ENCODE data around the gene USO1. TPM values are rescaled to one million over a fixed set of nuclear protein-coding genes. Genes with fewer than 3 reads are reported as not detected.

USO1 gene, protein sequence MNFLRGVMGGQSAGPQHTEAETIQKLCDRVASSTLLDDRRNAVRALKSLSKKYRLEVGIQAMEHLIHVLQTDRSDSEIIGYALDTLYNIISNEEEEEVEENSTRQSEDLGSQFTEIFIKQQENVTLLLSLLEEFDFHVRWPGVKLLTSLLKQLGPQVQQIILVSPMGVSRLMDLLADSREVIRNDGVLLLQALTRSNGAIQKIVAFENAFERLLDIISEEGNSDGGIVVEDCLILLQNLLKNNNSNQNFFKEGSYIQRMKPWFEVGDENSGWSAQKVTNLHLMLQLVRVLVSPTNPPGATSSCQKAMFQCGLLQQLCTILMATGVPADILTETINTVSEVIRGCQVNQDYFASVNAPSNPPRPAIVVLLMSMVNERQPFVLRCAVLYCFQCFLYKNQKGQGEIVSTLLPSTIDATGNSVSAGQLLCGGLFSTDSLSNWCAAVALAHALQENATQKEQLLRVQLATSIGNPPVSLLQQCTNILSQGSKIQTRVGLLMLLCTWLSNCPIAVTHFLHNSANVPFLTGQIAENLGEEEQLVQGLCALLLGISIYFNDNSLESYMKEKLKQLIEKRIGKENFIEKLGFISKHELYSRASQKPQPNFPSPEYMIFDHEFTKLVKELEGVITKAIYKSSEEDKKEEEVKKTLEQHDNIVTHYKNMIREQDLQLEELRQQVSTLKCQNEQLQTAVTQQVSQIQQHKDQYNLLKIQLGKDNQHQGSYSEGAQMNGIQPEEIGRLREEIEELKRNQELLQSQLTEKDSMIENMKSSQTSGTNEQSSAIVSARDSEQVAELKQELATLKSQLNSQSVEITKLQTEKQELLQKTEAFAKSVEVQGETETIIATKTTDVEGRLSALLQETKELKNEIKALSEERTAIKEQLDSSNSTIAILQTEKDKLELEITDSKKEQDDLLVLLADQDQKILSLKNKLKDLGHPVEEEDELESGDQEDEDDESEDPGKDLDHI
- 47.8 to 75.4 TPM (median 54.2 TPM) in 3 replicates for polyA plus RNA-seq
- 39.1 TPM for polyA plus RNA-seq (2011; ENCODE audit: low read depth)
- 28.7 and 59.2 TPM in 2 replicates for polyA plus RNA-seq (2011; cell fraction: cytosol; rRNA removed)
- polyA plus RNA-seq (2011; cell fraction: nucleus; rRNA removed), result 61.2 and 84.8 TPM in 2 replicates
- polyA plus RNA-seq (2012; ENCODE audit: low replicate concordance), result 31.9 and 45.9 TPM in 2 replicates
- polyA minus RNA-seq, result 15.2 to 48.5 TPM (median 33.1 TPM) in 3 replicates
- polyA minus RNA-seq (2011; cell fraction: cytosol; rRNA and poly(A)+ RNA removed), result 30.9 TPM
- polyA minus RNA-seq (2011; cell fraction: nucleus; rRNA and poly(A)+ RNA removed), result 38.6 and 75.3 TPM in 2 replicates

DNA sequence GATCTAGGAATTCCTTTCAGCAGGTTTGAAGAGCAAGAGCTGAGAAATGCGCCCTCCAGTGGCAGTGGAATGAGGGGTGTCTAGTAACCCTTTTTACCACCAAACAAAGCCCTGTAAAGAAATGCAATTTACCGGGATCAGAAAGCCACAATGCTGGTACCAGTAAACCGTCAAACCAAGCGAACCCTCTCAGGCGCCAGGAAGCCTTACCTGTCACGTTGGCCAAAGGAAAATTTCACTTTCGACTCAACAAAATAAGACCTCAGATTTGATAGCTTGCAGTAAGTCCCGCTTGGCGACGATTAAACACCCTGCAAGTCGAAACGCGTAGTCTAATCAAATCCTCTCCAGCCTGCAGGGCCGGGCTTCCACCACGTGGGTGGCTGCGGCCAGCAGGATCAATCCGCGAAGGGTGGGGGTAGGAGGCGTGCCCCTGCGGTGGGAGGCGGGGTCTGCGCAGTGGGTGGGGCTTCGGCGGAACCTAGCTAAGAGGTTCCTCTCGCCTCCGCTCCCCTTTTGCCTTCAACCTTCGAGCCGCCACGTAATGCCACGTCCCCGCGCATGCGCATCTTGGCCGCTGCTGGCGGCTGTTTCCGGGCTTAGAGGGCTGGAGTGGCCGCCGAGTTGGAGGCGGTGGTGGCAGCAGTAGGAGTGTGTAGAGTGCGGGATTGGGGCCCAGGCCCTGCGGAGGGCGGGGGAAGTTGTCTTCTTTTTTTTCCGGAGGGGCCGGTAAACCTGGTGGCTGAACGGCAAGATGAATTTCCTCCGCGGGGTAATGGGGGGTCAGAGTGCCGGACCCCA is at the start of gene USO1:
USO1 (plus strand) TSS at position 512 of the 801 bp plus-strand sequence; CDS start at position 755, 243 bp downstream.
- no peak for TF ChIP-seq EZH2 (IDR thresholded peaks at IDR 0.05; ENCODE audit: low read length)
- TF ChIP-seq, protein P1, sequence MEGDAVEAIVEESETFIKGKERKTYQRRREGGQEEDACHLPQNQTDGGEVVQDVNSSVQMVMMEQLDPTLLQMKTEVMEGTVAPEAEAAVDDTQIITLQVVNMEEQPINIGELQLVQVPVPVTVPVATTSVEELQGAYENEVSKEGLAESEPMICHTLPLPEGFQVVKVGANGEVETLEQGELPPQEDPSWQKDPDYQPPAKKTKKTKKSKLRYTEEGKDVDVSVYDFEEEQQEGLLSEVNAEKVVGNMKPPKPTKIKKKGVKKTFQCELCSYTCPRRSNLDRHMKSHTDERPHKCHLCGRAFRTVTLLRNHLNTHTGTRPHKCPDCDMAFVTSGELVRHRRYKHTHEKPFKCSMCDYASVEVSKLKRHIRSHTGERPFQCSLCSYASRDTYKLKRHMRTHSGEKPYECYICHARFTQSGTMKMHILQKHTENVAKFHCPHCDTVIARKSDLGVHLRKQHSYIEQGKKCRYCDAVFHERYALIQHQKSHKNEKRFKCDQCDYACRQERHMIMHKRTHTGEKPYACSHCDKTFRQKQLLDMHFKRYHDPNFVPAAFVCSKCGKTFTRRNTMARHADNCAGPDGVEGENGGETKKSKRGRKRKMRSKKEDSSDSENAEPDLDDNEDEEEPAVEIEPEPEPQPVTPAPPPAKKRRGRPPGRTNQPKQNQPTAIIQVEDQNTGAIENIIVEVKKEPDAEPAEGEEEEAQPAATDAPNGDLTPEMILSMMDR (optimal IDR thresholded peaks at IDR 0.05 in 1 of 3, IDR thresholded peaks at IDR 0.05 in 1 of 3, conservative IDR thresholded peaks at IDR 0.05 in 1 of 3; ENCODE audit: extremely low read depth in 1 of 3, insufficient read depth in 2 of 3, low read length in 3 of 3), result peak; percentile 72 to 82 (median 79)
- Histone ChIP-seq H3K9me1 (ENCODE audit: control insufficient read depth, extremely low read depth, insufficient read depth, low read length) (no peaks in the 10 kb centered on the region), H3K4me3 (ENCODE audit: control insufficient read depth in 2 of 3, extremely low read depth in 1 of 3, insufficient read depth in 2 of 3, low read depth in 1 of 3, low read length in 3 of 3) (peak within 1 kb of the TSS; percentile 95 to 100 (median 96)), H2AFZ (ENCODE audit: control insufficient read depth, low read length) (peak within 1 kb of the TSS; percentile 98), H3K4me2 (ENCODE audit: control insufficient read depth, extremely low read depth, insufficient read depth, low read depth, low read length) (peak within 1 kb of the TSS; percentile 98), H4K20me1 (ENCODE audit: control insufficient read depth, extremely low read depth, insufficient read depth, low read length) (no peaks in the 10 kb centered on the region), H3K27me3 (ENCODE audit: control insufficient read depth, extremely low read depth, insufficient read depth, low read length) (no peaks in the 10 kb centered on the region), H3K9me3 (ENCODE audit: control insufficient read depth, low read depth, low read length) (no peaks in the 10 kb centered on the region), H3K27ac (ENCODE audit: control insufficient read depth, insufficient read depth, low read length) (peak within 1 kb of the TSS; percentile 94), H3K9ac (ENCODE audit: control insufficient read depth, extremely low read depth, insufficient read depth, low read length) (peak within 1 kb of the TSS; percentile 95), H3K36me3 (ENCODE audit: control insufficient read depth in 2 of 2, extremely low read depth in 1 of 2, insufficient read depth in 2 of 2, low read length in 2 of 2) (no peaks in the 10 kb centered on the region), H3K79me2 (ENCODE audit: control insufficient read depth, insufficient read depth, low read length) (peaks cover 46% of the 10 kb centered on the region), H3K4me1 (ENCODE audit: control insufficient read depth, extremely low read depth, insufficient read depth, low read length) (peaks cover 22% of the 10 kb centered on the region)
- FAIRE-seq (peak; percentile 92), DNase-seq (ENCODE audit: low read depth, low spot score) (peak; percentile 96)
- dilution Hi-C loops (cut with MboI; ENCODE audit: extremely low pct_ligation_motif_present, low sequenced_read_pairs), result no loop called here

DNA sequence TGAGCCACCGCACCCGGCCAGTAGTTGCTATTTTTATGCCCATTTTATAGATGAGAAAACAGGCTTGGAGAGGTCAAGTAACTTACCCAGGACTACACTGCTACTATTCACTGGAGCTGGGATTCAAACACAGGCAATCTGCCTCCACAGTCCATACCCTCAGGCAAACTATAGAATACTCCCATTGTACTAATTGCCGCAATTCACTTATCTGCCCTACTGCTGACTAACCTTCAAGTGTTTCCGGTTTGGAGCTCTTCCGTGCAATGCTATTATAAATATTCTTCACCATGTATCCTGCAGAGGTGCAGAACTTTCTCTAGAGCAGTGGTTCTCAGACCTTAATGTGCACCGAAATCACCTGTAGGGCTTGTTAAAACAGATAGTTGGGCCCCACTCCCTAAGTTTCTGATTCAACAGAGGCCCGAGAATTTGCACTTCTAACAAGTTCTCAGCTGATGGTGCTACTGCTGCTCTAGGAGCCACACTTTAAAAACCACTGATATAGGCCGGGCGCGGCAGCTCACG is 49.3 kb upstream of the USO1 start:
- DNase-seq (ENCODE audit: low read depth, low spot score) (no peak), FAIRE-seq (no peak)

More for the DNA sequence above, 49.3 kb upstream of the USO1 start:
- Histone ChIP-seq H3K9me3 (ENCODE audit: control insufficient read depth, low read depth, low read length) (no peaks in the 10 kb centered on the region), H3K79me2 (ENCODE audit: control insufficient read depth, insufficient read depth, low read length) (peaks cover 30% of the 10 kb centered on the region), H3K36me3 (ENCODE audit: control insufficient read depth in 2 of 2, extremely low read depth in 1 of 2, insufficient read depth in 2 of 2, low read length in 2 of 2) (no peaks in the 10 kb centered on the region), H3K27ac (ENCODE audit: control insufficient read depth, insufficient read depth, low read length) (no peak overlapping the region), H3K4me3 (ENCODE audit: control insufficient read depth in 2 of 3, extremely low read depth in 1 of 3, insufficient read depth in 2 of 3, low read depth in 1 of 3, low read length in 3 of 3) (no peak overlapping the region), H3K4me1 (ENCODE audit: control insufficient read depth, extremely low read depth, insufficient read depth, low read length) (peaks cover 21% of the 10 kb centered on the region), H4K20me1 (ENCODE audit: control insufficient read depth, extremely low read depth, insufficient read depth, low read length) (no peaks in the 10 kb centered on the region), H2AFZ (ENCODE audit: control insufficient read depth, low read length) (no peak overlapping the region), H3K4me2 (ENCODE audit: control insufficient read depth, extremely low read depth, insufficient read depth, low read depth, low read length) (no peak overlapping the region), H3K9me1 (ENCODE audit: control insufficient read depth, extremely low read depth, insufficient read depth, low read length) (no peaks in the 10 kb centered on the region), H3K27me3 (ENCODE audit: control insufficient read depth, extremely low read depth, insufficient read depth, low read length) (no peaks in the 10 kb centered on the region), H3K9ac (ENCODE audit: control insufficient read depth, extremely low read depth, insufficient read depth, low read length) (no peak overlapping the region)
- no peak for TF ChIP-seq EZH2 (IDR thresholded peaks at IDR 0.05; ENCODE audit: low read length)
- TF ChIP-seq, protein P1 (optimal IDR thresholded peaks at IDR 0.05 in 1 of 3, IDR thresholded peaks at IDR 0.05 in 1 of 3, conservative IDR thresholded peaks at IDR 0.05 in 1 of 3; ENCODE audit: extremely low read depth in 1 of 3, insufficient read depth in 2 of 3, low read length in 3 of 3), result no peak
- dilution Hi-C loops (cut with MboI; ENCODE audit: extremely low pct_ligation_motif_present, low sequenced_read_pairs), result no loop called here
